Glutamatergic neuron (in vitro differentiated cells): ENCODE measurements around the gene NOXA1. TPM values are rescaled to one million over a fixed set of nuclear protein-coding genes. Genes with fewer than 3 reads are reported as not detected.

ENCODE experiments used
- DNase-seq: peaks from one replicate; pipeline ENCODE4 v3.0.0; 2022
- H3K27ac Mint-ChIP-seq: one replicate; pipeline ENCODE4 v1.8.0; 2020; ENCODE audit warnings: mild to moderate bottlenecking, mixed read lengths, inconsistent platforms; ENCODE audit not compliant: unreplicated experiment
- H3K27me3 Mint-ChIP-seq: one replicate; pipeline ENCODE4 v1.8.0; 2020; ENCODE audit warnings: mild to moderate bottlenecking, moderate library complexity, mixed read lengths, inconsistent platforms; ENCODE audit not compliant: unreplicated experiment
- H3K36me3 Mint-ChIP-seq: one replicate; pipeline ENCODE4 v1.8.0; 2020; ENCODE audit warnings: mild to moderate bottlenecking, mixed read lengths, inconsistent platforms; ENCODE audit not compliant: unreplicated experiment
- H3K4me1 Mint-ChIP-seq: one replicate; pipeline ENCODE4 v1.8.0; 2020; ENCODE audit warnings: mild to moderate bottlenecking, low read depth, mixed read lengths, inconsistent platforms; ENCODE audit not compliant: unreplicated experiment
- H3K4me3 Mint-ChIP-seq: one replicate; pipeline ENCODE4 v1.8.0; 2020; ENCODE audit warnings: mild to moderate bottlenecking, mixed read lengths, inconsistent platforms; ENCODE audit not compliant: unreplicated experiment
- H3K9me3 Mint-ChIP-seq: one replicate; pipeline ENCODE4 v1.8.0; 2020; ENCODE audit warnings: mild to moderate bottlenecking, moderate library complexity, mixed read lengths, inconsistent platforms; ENCODE audit not compliant: unreplicated experiment
- CTCF ChIP-seq: fragments of 200-600 bp; sonication (generic); IDR thresholded peaks from one replicate; pipeline ENCODE4 v1.5.0; 2021; ENCODE audit not compliant: partially characterized antibody, unreplicated experiment
- total RNA-seq: library from RNA; stranded (reverse); fragmentation: NEBNext Ultra II Directional; extraction: Animal tissue kit (Norgen Biotek cat#: 25700); gene quantifications from one replicate; pipeline ENCODE4 v1.2.1, GENCODE V29; 2021; ENCODE audit not compliant: unreplicated experiment

The NOXA1 gene
- total RNA-seq, 1 donor from 2014 or later: 2.6 TPM

GRCh38 chr9:137437691-137438590 is 14.7 kb downstream of the NOXA1 start:
- H3K27me3 Mint-ChIP-seq: peaks cover 2% of the 10 kb centered on the region
- no peak overlapping the region for H3K27ac Mint-ChIP-seq
- H3K4me3 Mint-ChIP-seq: no peak overlapping the region
- TF ChIP-seq CTCF: no peak
- peaks cover 2% of the 10 kb centered on the region for H3K9me3 Mint-ChIP-seq
- H3K4me1 Mint-ChIP-seq: peaks cover 2% of the 10 kb centered on the region
- no peaks in the 10 kb centered on the region for H3K36me3 Mint-ChIP-seq
- no peak for DNase-seq

- Mint-ChIP-seq H3K27me3 (peaks cover 2% of the 10 kb centered on the region), H3K9me3 (peaks cover 2% of the 10 kb centered on the region), H3K4me3 (no peak overlapping the region), H3K4me1 (peaks cover 2% of the 10 kb centered on the region), H3K27ac (no peak overlapping the region), H3K36me3 (no peaks in the 10 kb centered on the region)
- TF ChIP-seq CTCF: no peak
- DNase-seq: peak; percentile 17
Measured at GRCh38 chr9:137438591-137439157, 15.5 kb downstream of the NOXA1 start.

- no peaks in the 10 kb centered on the region for H3K36me3 Mint-ChIP-seq
- H3K27ac Mint-ChIP-seq: no peak overlapping the region
- H3K27me3 Mint-ChIP-seq: peaks cover 2% of the 10 kb centered on the region
- TF ChIP-seq CTCF: no peak
- peaks cover 2% of the 10 kb centered on the region for H3K4me1 Mint-ChIP-seq
- peak overlapping the region; percentile 38 for H3K4me3 Mint-ChIP-seq
- peaks cover 2% of the 10 kb centered on the region for H3K9me3 Mint-ChIP-seq
- peak; percentile 18 for DNase-seq
Measured at GRCh38 chr9:137439158-137439714, 16.0 kb downstream of the NOXA1 start.

- no peaks in the 10 kb centered on the region for H3K36me3 Mint-ChIP-seq
- H3K27me3 Mint-ChIP-seq: peaks cover 2% of the 10 kb centered on the region
- no peak for TF ChIP-seq CTCF
- peak within 1 kb of the TSS; percentile 93 for H3K4me3 Mint-ChIP-seq
- no peak within 1 kb of the TSS for H3K27ac Mint-ChIP-seq
- H3K4me1 Mint-ChIP-seq: peaks cover 6% of the 10 kb centered on the region
- peak; percentile 86 for DNase-seq
- peaks cover 2% of the 10 kb centered on the region for H3K9me3 Mint-ChIP-seq
Measured at GRCh38 chr9:137441289-137441934, 18.2 kb downstream of the NOXA1 start, which contains the start of gene ENTPD8. ENTPD8 (minus strand) TSS chr9:137441357; CDS start chr9:137438285, 3,072 bp downstream.
